H9 (cell line): ENCODE data around the gene MAZ. TPM values are rescaled to one million over a fixed set of nuclear protein-coding genes. Genes with fewer than 3 reads are reported as not detected.
"Not testable (repeated sequence)": the region's sequence is repeated elsewhere in the genome, so short reads cannot be mapped to it uniquely, and the experiment has no call there.

Source experiments
- DNase-seq: peaks from one replicate; pipeline ENCODE4 v3.0.0-alpha.2; 2017
- H2AFZ ChIP-seq: one replicate; pipeline ENCODE4 v1.6.1; 2013; ENCODE audit warnings: mild to moderate bottlenecking, low read length, control low read depth, moderate library complexity
- H2AK5ac ChIP-seq: 2 replicates; pipeline ENCODE4 v1.6.1; 2013; ENCODE audit warnings: low read length, control low read depth, mixed read lengths; ENCODE audit not compliant: insufficient read length
- H2BK120ac ChIP-seq: one replicate; pipeline ENCODE4 v1.6.1; 2013; ENCODE audit warnings: low read depth, mild to moderate bottlenecking, low read length, control low read depth, inconsistent platforms; ENCODE audit not compliant: poor library complexity, severe bottlenecking
- H2BK12ac ChIP-seq: 2 replicates; pipeline ENCODE4 v1.6.1; 2013; ENCODE audit warnings: low read length, control low read depth, mixed read lengths, low read depth; ENCODE audit not compliant: insufficient read length
- H2BK15ac ChIP-seq: 2 replicates; pipeline ENCODE4 v1.6.1; 2013; ENCODE audit warnings: low read depth, low read length, control low read depth
- H2BK20ac ChIP-seq: one replicate; pipeline ENCODE4 v1.6.1; 2013; ENCODE audit warnings: low read depth, mild to moderate bottlenecking, low read length, control low read depth, inconsistent platforms; ENCODE audit not compliant: poor library complexity, severe bottlenecking
- H2BK5ac ChIP-seq: 2 replicates; pipeline ENCODE4 v1.6.1; 2013; ENCODE audit warnings: low read length, control low read depth, mixed read lengths; ENCODE audit not compliant: insufficient read length
- H3K14ac ChIP-seq: 2 replicates; pipeline ENCODE4 v1.6.1; 2013; ENCODE audit warnings: low read length, control low read depth; ENCODE audit not compliant: insufficient read depth
- H3K18ac ChIP-seq: 2 replicates; pipeline ENCODE4 v1.6.1; 2013; ENCODE audit warnings: low read depth, mild to moderate bottlenecking, mixed read lengths, low read length, control low read depth; ENCODE audit not compliant: insufficient read length
- H3K23ac ChIP-seq: 2 replicates; pipeline ENCODE4 v1.6.1; 2013; ENCODE audit warnings: low read length, control low read depth, mixed read lengths, low read depth; ENCODE audit not compliant: insufficient read length
- H3K23me2 ChIP-seq: 2 replicates; pipeline ENCODE4 v1.6.1; 2013; ENCODE audit warnings: low read depth, mild to moderate bottlenecking, mixed read lengths, low read length, control low read depth; ENCODE audit not compliant: insufficient read length, poor library complexity, severe bottlenecking
- H3K27ac ChIP-seq: 2 replicates; pipeline ENCODE4 v1.5.1; 2013; ENCODE audit warnings: low read length, control low read depth, mixed read lengths, low read depth; ENCODE audit not compliant: insufficient read length
- H3K27me3 ChIP-seq: 2 replicates; pipeline ENCODE4 v1.6.1; 2013; ENCODE audit warnings: low read length, control low read depth, inconsistent platforms; ENCODE audit not compliant: insufficient read depth
- H3K4ac ChIP-seq: 2 replicates; pipeline ENCODE4 v1.6.1; 2013; ENCODE audit warnings: low read depth, mild to moderate bottlenecking, control low read depth, inconsistent platforms, low read length, moderate library complexity
- H3K4me1 ChIP-seq: 2 replicates; pipeline ENCODE4 v1.6.1; 2013; ENCODE audit warnings: low read length, control low read depth, inconsistent platforms; ENCODE audit not compliant: insufficient read depth
- H3K4me2 ChIP-seq: 2 replicates; pipeline ENCODE4 v1.6.1; 2013; ENCODE audit warnings: low read length, control low read depth, mixed read lengths; ENCODE audit not compliant: insufficient read length, insufficient read depth
- H3K56ac ChIP-seq: 2 replicates; pipeline ENCODE4 v1.6.1; 2013; ENCODE audit warnings: low read depth, mild to moderate bottlenecking, mixed read lengths, low read length, control low read depth; ENCODE audit not compliant: insufficient read length
- H3K79me1 ChIP-seq: 2 replicates; pipeline ENCODE4 v1.6.1; 2013; ENCODE audit warnings: low read depth, mild to moderate bottlenecking, moderate library complexity, low read length, control low read depth, inconsistent platforms; ENCODE audit not compliant: insufficient read depth, poor library complexity, severe bottlenecking
- H3K79me2 ChIP-seq: 2 replicates; pipeline ENCODE4 v1.6.1; 2013; ENCODE audit warnings: low read length, control low read depth, inconsistent platforms; ENCODE audit not compliant: insufficient read depth
- H3K9ac ChIP-seq: 2 replicates; pipeline ENCODE4 v1.6.1; 2013; ENCODE audit warnings: low read length, control low read depth, mixed read lengths; ENCODE audit not compliant: insufficient read length; ENCODE audit errors: extremely low read depth
- H3K9me3 ChIP-seq: one replicate; pipeline ENCODE4 v1.6.1; 2013; ENCODE audit warnings: low read depth, low read length, inconsistent platforms; ENCODE audit not compliant: control insufficient read depth
- H3T11ph ChIP-seq: one replicate; pipeline ENCODE4 v1.6.1; 2013; ENCODE audit warnings: mild to moderate bottlenecking, low read length, control low read depth, inconsistent platforms
- H4K20me1 ChIP-seq: one replicate; pipeline ENCODE4 v1.6.1; 2013; ENCODE audit not compliant: control insufficient read depth, insufficient read length, insufficient read depth
- H4K5ac ChIP-seq: 2 replicates; pipeline ENCODE4 v1.6.1; 2013; ENCODE audit warnings: low read depth, mild to moderate bottlenecking, mixed read lengths, low read length, control low read depth; ENCODE audit not compliant: insufficient read length
- H4K8ac ChIP-seq: replicated peaks from 2 replicates; pipeline ENCODE4 v1.6.1; 2013; ENCODE audit warnings: low read length, control low read depth, mixed read lengths, low read depth; ENCODE audit not compliant: insufficient read length
- H4K91ac ChIP-seq: 2 replicates; pipeline ENCODE4 v1.6.1; 2013; ENCODE audit warnings: low read depth, mild to moderate bottlenecking, moderate library complexity, mixed read lengths, low read length, control low read depth; ENCODE audit not compliant: insufficient read length
- H3K27ac Mint-ChIP-seq, 3 experiments: 2 replicates in 2 of 3; 3 replicates in 1 of 3; pipeline ENCODE4 v1.8.0; 2020 to 2021; ENCODE audit warnings: mixed read lengths in 3 of 3, mild to moderate bottlenecking in 1 of 3, moderate library complexity in 1 of 3
- H3K27me3 Mint-ChIP-seq: 2 replicates; pipeline ENCODE4 v1.8.0; 2021; ENCODE audit warnings: low read depth, mild to moderate bottlenecking, moderate library complexity, mixed read lengths
- H3K36me3 Mint-ChIP-seq, 3 experiments: 2 replicates in 2 of 3; 3 replicates in 1 of 3; pipeline ENCODE4 v1.8.0; 2020 to 2021; ENCODE audit warnings: low read depth in 3 of 3, mixed read lengths in 3 of 3; ENCODE audit not compliant: insufficient read depth in 1 of 3
- H3K4me1 Mint-ChIP-seq, 2 experiments: 2 replicates each; pipeline ENCODE4 v1.8.0; 2020; ENCODE audit warnings: mixed read lengths in 2 of 2
- H3K4me3 Mint-ChIP-seq, 2 experiments: 2 replicates in 1 of 2; 3 replicates in 1 of 2; pipeline ENCODE4 v1.8.0; 2020 to 2021; ENCODE audit warnings: mild to moderate bottlenecking in 2 of 2, mixed read lengths in 2 of 2, moderate library complexity in 1 of 2
- H3K9me3 Mint-ChIP-seq, 2 experiments: 2 replicates in 1 of 2; 3 replicates in 1 of 2; pipeline ENCODE4 v1.8.0; 2020; ENCODE audit warnings: mild to moderate bottlenecking in 2 of 2, mixed read lengths in 2 of 2, moderate library complexity in 1 of 2
- CTCF ChIP-seq: fragments of 200-600 bp; sonication (generic); conservative IDR thresholded peaks from 3 replicates; pipeline ENCODE4 v1.8.0; 2021; ENCODE audit warnings: antibody characterized with exemption, mild to moderate bottlenecking
- WGBS: extraction: QIAGEN DNeasy Blood & Tissue Kit; methylation state at CpG from one replicate; pipeline ENCODE4 v1.1.7; 2013; ENCODE audit warnings: missing lambda C conversion rate, low lambda C conversion rate, mixed read lengths; ENCODE audit not compliant: insufficient read length; ENCODE audit errors: extremely low coverage; 5-methylcytosine and 5-hydroxymethylcytosine counted together
- total RNA-seq: library from RNA; stranded (reverse); gene quantifications from 2 replicates; pipeline ENCODE4 v1.2.1, GENCODE V29; 2021

MAZ gene
- total RNA-seq, 1 experiment from 2014 or later = 412 TPM

- Histone ChIP-seq H2AK5ac (no peak overlapping the region), H4K5ac (no peak overlapping the region), H3K27me3 (no peaks in the 10 kb centered on the region), H3K79me1 (no peaks in the 10 kb centered on the region), H2BK20ac (no peak overlapping the region), H2BK120ac (no peak overlapping the region), H3K9me3 (no peaks in the 10 kb centered on the region), H2AFZ (no peak overlapping the region), H3K27ac (no peak overlapping the region), H3K18ac (no peak overlapping the region), H3K23me2 (no peaks in the 10 kb centered on the region), H2BK15ac (no peak overlapping the region), H3K4me2 (no peak overlapping the region), H3K14ac (no peak overlapping the region; the same call in 1 of the 2 replicates), H3K23ac (no peak overlapping the region), H2BK12ac (no peak overlapping the region), H3K9ac (no peak overlapping the region), H3K4ac (no peak overlapping the region), H4K8ac (no peak overlapping the region), H2BK5ac (no peak overlapping the region), H4K20me1 (no peaks in the 10 kb centered on the region), H3K79me2 (no peaks in the 10 kb centered on the region), H4K91ac (no peak overlapping the region), H3T11ph (no peak overlapping the region), H3K56ac (no peak overlapping the region), H3K4me1 (no peaks in the 10 kb centered on the region)
- H3K27me3 Mint-ChIP-seq = peaks cover 4% of the 10 kb centered on the region
- no peak for TF ChIP-seq CTCF
- H3K36me3 Mint-ChIP-seq = no peaks in the 10 kb centered on the region
- no peak for DNase-seq
- no peaks in the 10 kb centered on the region for H3K9me3 Mint-ChIP-seq
- no peak overlapping the region for H3K4me3 Mint-ChIP-seq
- H3K4me1 Mint-ChIP-seq = peaks cover 3 to 9% of the 10 kb centered on the region in 2 experiments; a peak in 2 of 4 replicates
- no CpG with 5 or more reads among the region's 7 CpGs for WGBS
- H3K27ac Mint-ChIP-seq = no peak overlapping the region
These were observed 35.9 kb upstream of the MAZ start for GRCh38 chr16:29770250-29770929.

GRCh38 chr16:29772330-29772729 lies 34.0 kb upstream of the MAZ start:
- H3K9ac ChIP-seq, H3K79me1 ChIP-seq, H3K18ac ChIP-seq, H3K27ac ChIP-seq, H4K8ac ChIP-seq, H4K20me1 ChIP-seq, H2BK12ac ChIP-seq, H3K79me2 ChIP-seq, H2AFZ ChIP-seq, H2BK20ac ChIP-seq, H3K4ac ChIP-seq, H3K9me3 ChIP-seq, H2AK5ac ChIP-seq, H3K4me1 ChIP-seq, H3K23ac ChIP-seq, H3K4me1 Mint-ChIP-seq, DNase-seq, H2BK120ac ChIP-seq, H3K4me2 ChIP-seq, H3K9me3 Mint-ChIP-seq, H2BK15ac ChIP-seq, H3K14ac ChIP-seq, H3K23me2 ChIP-seq, H3K4me3 Mint-ChIP-seq, H3K27me3 Mint-ChIP-seq, H3K56ac ChIP-seq, H3T11ph ChIP-seq, H2BK5ac ChIP-seq, H3K27me3 ChIP-seq, H4K5ac ChIP-seq, H3K36me3 Mint-ChIP-seq, H4K91ac ChIP-seq: not testable (repeated sequence)
- peak overlapping the region in 1 of 3 experiments; percentile 63; a peak in 2 of 7 replicates for H3K27ac Mint-ChIP-seq
- WGBS = no CpG with 5 or more reads among the region's 7 CpGs
